ENCODE measurements around the gene FBXL7.

DNA sequence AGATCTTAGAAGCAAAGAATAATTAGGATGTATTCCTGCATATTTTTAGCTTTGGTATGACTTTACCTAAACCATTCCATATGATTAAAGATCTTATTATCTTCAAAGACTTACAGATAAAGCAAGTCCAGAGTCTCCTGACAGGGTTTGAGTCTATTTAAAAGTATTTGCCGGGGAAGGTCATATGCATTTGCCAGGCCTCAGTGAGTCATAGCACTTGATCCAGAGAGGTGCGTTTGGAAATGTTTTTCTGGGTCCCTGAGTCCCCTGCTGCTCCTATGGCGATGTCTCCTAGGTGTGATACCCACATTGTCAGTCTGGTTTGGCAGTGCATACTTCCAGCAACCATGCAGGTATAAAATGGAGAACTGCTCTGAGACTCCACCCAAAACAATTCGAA lies 217.0 kb downstream of the FBXL7 start:
- no peak for TF ChIP-seq EZH2phosphoT487 (IDR thresholded peaks at IDR 0.05; ENCODE audit: borderline replicate concordance, low read depth, low read length)
- TF ChIP-seq, protein P1, sequence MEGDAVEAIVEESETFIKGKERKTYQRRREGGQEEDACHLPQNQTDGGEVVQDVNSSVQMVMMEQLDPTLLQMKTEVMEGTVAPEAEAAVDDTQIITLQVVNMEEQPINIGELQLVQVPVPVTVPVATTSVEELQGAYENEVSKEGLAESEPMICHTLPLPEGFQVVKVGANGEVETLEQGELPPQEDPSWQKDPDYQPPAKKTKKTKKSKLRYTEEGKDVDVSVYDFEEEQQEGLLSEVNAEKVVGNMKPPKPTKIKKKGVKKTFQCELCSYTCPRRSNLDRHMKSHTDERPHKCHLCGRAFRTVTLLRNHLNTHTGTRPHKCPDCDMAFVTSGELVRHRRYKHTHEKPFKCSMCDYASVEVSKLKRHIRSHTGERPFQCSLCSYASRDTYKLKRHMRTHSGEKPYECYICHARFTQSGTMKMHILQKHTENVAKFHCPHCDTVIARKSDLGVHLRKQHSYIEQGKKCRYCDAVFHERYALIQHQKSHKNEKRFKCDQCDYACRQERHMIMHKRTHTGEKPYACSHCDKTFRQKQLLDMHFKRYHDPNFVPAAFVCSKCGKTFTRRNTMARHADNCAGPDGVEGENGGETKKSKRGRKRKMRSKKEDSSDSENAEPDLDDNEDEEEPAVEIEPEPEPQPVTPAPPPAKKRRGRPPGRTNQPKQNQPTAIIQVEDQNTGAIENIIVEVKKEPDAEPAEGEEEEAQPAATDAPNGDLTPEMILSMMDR (conservative IDR thresholded peaks at IDR 0.05; ENCODE audit: low read length): no peak
